Measurements from ENCODE around the gene CEBPG.

CEBPG gene

DNA sequence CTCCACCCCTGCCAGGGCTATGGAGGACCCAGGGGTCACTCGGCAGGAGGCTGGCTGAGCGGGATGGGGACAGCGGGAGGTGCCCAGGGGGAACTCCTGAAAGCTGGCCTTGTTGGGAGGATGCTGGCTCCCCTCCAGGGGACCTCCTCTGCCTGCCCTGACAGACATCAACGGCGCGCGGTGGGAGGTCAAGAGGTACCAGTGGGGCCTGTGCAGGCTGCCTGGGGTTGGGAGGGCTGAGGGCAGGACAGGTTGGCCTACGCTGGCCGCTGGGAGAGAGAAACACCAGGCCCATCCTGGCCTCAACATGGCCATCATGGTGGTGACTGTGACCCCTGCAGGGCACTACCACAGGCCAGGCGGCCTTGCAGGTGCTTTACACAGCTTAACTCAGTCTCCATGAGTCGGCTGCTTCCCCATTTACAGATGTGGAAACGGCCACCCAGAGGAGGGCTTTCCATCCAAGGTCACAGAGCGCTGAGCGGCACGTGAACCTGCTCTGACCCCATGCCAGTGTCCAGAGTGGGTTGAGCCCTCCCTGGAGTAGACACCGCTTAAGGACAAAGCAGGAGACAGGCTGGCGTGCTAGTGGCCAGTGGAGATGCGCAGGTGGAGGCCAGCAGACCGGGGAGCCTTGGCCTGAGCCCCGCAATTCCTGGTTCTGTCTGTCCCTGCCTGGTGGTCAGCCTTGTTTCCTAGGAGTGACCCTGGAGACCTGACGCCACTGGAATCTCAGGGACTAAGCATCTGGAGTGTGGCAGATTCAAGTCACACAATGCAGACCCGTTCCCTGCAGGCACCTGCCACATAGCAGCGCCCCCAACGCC is 27.6 kb downstream of the CEBPG start:
- DNase-seq (ENCODE audit: low read depth, low spot score): no peak
- TF ChIP-seq, protein P1, sequence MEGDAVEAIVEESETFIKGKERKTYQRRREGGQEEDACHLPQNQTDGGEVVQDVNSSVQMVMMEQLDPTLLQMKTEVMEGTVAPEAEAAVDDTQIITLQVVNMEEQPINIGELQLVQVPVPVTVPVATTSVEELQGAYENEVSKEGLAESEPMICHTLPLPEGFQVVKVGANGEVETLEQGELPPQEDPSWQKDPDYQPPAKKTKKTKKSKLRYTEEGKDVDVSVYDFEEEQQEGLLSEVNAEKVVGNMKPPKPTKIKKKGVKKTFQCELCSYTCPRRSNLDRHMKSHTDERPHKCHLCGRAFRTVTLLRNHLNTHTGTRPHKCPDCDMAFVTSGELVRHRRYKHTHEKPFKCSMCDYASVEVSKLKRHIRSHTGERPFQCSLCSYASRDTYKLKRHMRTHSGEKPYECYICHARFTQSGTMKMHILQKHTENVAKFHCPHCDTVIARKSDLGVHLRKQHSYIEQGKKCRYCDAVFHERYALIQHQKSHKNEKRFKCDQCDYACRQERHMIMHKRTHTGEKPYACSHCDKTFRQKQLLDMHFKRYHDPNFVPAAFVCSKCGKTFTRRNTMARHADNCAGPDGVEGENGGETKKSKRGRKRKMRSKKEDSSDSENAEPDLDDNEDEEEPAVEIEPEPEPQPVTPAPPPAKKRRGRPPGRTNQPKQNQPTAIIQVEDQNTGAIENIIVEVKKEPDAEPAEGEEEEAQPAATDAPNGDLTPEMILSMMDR (IDR thresholded peaks at IDR 0.05; ENCODE audit: low read depth, low read length): no peak
- no peak overlapping the region for H3K4me3 ChIP-seq (ENCODE audit: low read depth, low read length)
- in situ Hi-C loops (cut with HindIII; ENCODE audit: low sequenced_read_pairs): no loop called here

DNA sequence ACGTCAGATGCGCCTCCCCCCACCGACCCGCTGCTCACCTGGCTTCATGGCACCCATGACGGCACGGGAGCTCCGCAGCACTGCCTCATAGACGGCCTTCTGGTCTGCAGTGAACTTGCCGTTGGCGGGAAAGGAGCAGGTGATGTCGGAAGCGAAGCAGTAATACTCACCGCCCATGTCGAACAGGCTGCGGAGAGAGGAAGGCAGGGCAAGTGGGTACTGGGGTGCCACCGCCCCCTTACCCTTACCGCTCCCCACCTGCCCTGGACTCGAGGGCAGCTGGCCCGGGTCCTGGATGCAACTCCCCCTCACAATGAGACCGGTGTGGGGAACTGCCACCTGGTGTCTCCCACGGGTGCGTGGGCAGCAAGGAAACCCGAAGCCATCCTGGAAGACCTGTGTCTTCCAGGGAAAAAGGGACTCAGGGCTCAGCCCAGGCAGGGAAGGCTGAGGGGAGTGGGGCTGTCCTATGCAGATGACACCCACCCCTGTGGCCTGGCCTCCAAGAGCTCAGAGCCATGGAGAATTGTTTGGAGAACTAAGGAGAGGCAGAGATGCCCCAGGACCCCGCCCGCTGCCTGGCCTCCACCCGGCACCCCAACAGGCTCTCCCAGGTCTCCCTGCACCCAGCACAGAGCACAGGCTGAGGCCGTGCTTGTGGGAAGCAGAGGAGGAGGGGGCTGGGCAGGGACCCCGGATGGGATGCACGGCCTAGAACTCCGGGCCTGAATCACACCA is 28.3 kb downstream of the CEBPG start:
- H3K4me3 ChIP-seq (ENCODE audit: low read depth, low read length): no peak overlapping the region
- DNase-seq (ENCODE audit: low read depth, low spot score): no peak
- in situ Hi-C loops (cut with HindIII; ENCODE audit: low sequenced_read_pairs): no loop called here
- TF ChIP-seq, protein P1 (IDR thresholded peaks at IDR 0.05; ENCODE audit: low read depth, low read length): no peak

DNA sequence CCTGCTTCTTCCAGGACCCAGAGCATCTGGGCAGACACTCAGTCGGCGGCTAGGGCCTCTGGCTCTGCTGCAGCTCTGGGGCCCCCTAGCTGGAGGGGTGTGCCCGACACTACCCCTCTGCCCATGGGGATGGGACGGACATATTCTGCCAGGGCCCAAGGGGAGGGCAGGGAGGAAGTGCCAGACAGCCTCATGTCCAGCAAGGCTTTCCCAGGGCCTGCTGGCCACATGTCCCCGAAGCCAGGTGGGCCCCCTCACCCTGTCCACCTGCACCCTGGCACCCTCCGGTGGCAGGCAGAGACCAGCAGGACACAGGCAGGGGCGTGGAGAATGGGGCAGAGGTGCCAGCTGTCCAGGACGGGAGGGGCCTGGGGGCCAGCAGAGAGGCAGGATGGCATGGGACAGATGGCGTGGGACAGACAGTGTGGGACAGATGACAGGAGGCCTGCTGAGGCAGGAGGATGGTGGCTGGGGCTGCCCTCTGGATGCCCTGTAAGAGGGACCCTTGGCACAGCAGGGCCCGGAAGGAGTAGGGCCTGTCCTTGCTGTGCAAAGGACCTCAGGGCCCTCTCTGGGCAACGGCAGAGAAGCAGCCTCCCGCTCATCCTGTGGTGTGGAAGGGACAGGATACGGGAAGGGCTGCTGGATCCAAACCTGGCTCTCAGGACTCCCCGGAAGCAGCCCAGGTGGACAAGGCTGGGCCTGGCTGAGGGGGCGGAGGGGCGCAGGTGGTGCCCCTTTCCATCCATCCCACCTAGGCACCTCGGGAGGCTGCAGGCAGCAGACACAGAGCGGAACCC is 29.1 kb downstream of the CEBPG start:
- no peak for DNase-seq (ENCODE audit: low read depth, low spot score)
- TF ChIP-seq, protein P1 (IDR thresholded peaks at IDR 0.05; ENCODE audit: low read depth, low read length): no peak
- in situ Hi-C loops (cut with HindIII; ENCODE audit: low sequenced_read_pairs): no loop called here
- no peak overlapping the region for H3K4me3 ChIP-seq (ENCODE audit: low read depth, low read length)

DNA sequence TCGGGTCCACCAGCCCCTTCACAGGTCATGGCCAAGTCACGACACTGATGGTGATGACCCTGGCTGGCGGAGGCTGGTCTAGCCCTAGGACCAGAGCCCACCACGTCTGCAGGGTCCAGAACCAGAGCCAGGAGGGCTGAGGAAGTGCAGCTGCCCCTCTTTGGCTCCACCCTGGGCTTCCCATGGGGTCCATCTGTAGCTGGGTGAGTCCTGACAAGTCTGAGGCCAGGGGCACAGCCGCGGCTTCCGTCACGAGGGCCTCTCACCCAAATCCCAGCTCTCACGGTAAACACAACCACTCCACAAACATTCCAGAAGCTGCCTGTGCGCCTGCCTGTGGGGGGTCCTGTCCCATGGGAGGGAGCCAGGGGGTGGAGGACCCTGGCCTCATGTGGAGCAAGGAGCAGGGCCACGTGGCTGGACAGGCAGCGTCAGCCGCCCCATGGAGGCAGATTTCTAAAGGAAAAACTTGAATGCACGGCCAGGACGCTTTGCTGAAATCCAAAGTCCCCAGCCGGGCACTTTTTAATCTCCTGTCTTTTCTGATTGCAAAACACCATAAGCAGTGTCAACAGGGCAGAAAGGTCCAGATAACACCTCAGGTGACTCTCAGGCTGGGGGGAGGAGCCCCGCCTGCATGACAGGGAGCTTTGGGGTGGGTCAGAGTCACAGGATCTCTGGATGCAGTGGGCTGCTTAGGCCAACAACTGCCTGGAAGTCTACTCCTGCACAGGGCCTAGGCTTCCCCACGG is 29.9 kb downstream of the CEBPG start:
- TF ChIP-seq, protein P1 (IDR thresholded peaks at IDR 0.05; ENCODE audit: low read depth, low read length): no peak
- DNase-seq (ENCODE audit: low read depth, low spot score): no peak

DNA sequence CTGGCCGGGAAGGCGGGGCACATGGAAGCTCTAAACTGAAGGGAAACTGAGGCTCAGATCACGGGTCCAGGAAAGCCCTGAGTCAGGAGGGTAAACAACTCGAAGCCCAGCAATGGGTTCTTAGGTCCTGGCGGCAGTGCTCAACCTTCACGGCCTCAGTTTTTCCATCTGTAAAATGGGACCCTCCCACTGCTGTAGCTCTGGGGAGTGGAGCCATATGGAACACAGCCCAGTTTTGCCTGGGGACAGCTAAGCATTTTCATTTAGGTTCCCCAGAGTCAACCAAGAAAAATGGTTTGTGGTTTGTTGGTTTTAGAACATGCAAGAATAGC is 30.4 kb downstream of the CEBPG start:
- TF ChIP-seq, protein P1 (IDR thresholded peaks at IDR 0.05; ENCODE audit: low read depth, low read length): no peak
- H3K4me3 ChIP-seq (ENCODE audit: low read depth, low read length): no peak overlapping the region
- in situ Hi-C loops (cut with HindIII; ENCODE audit: low sequenced_read_pairs): no loop called here
- no peak for DNase-seq (ENCODE audit: low read depth, low spot score)

More for the DNA sequence above, 29.9 kb downstream of the CEBPG start:
- no peak overlapping the region for H3K4me3 ChIP-seq (ENCODE audit: low read depth, low read length)
- in situ Hi-C loops (cut with HindIII; ENCODE audit: low sequenced_read_pairs): no loop called here
